Liver (tissue), 3 donors: Measurements from ENCODE around the gene FGF10.

ENCODE experiments used
- CTCF ChIP-seq: fragments of 150-350 bp; IDR thresholded peaks from 2 replicates; pipeline ENCODE4 v1.5.1; 2017; ENCODE audit warnings: improper control_type of control experiment, low read depth, low read length; ENCODE audit not compliant: missing input control
- FOXA1 ChIP-seq: IDR thresholded peaks from 2 replicates; pipeline ENCODE4 v1.6.1; 2016; ENCODE audit warnings: antibody characterized with exemption
- HNF4A ChIP-seq, 2 donors: conservative IDR thresholded peaks; 2 replicates each; pipeline ENCODE4 v1.6.1; 2016; ENCODE audit warnings: antibody characterized with exemption in 2 of 2, mild to moderate bottlenecking in 2 of 2
- NR2F2 ChIP-seq: IDR thresholded peaks from 2 replicates; pipeline ENCODE4 v1.6.1; 2016; ENCODE audit warnings: antibody characterized with exemption
- REST ChIP-seq: IDR thresholded peaks from 2 replicates; pipeline ENCODE4 v1.6.1; 2016; ENCODE audit warnings: antibody characterized with exemption, mild to moderate bottlenecking
- donor health status: healthy.
- donor health status: healthy.

DNA sequence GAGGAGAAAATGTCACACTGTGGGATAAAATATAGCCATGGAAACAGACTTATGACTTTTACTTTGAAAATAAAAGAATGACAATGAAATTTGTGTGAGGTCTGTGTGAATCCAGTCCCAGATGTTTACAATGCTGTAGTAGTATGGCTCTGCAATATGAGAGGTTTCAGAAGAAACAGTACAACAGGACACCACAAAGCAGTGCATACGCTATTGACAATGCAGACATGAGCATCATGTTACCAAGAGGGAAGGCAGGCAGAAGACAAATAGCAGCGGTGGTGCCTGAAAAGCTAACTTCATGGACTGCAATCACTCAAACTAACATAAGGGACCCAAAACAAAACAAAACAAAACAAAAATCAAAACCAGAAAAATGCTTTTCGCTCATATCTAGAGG lies 1.8 kb downstream of the FGF10 start:
- TF ChIP-seq REST = no peak
- no peak for TF ChIP-seq CTCF
- no peak for TF ChIP-seq NR2F2
- TF ChIP-seq HNF4A (conservative IDR thresholded peaks at IDR 0.05) = no peak
- no peak for TF ChIP-seq FOXA1
